H1 (cell line): ENCODE measurements around the gene SPOCK3. TPM values are rescaled to one million over a fixed set of nuclear protein-coding genes. Genes with fewer than 3 reads are reported as not detected.

Experiments used
- CTCF ChIA-PET: fragments of 300-600 bp; sonication (Branson Sonifier 250); formaldehyde crosslinking; loops from one replicate; lab custom pipeline; 2021; ENCODE audit not compliant: partially characterized antibody; lab: Charles Lee
- POLR2A ChIA-PET: fragments of 300-600 bp; sonication (Branson Sonifier 250); formaldehyde crosslinking; loops from one replicate; lab custom pipeline; 2021; ENCODE audit warnings: inconsistent platforms; ENCODE audit not compliant: partially characterized antibody; lab: Charles Lee
- DNase-seq, 2 experiments: peaks; one replicate each; pipeline versions ENCODE4 v3.0.0 to v3.0.0-alpha.2; 2010 to 2022; ENCODE audit warnings: low spot score in 2 of 2, low read depth in 1 of 2, mixed read lengths in 1 of 2
- FAIRE-seq: peaks from 2 replicates; lab custom pipeline; 2011; peaks lifted over from hg19 to GRCh38; lab: Jason Lieb, UNC
- H2AFZ ChIP-seq: 2 replicates; pipeline ENCODE4 v1.8.1; 2012; ENCODE audit warnings: low read length, inconsistent platforms
- H2AK5ac ChIP-seq: 2 replicates; pipeline ENCODE4 v1.6.1; 2013; ENCODE audit warnings: low read depth, low read length
- H2BK120ac ChIP-seq: replicated peaks from 2 replicates; pipeline ENCODE3; 2013; ENCODE audit warnings: low read depth, low read length, inconsistent platforms
- H2BK12ac ChIP-seq: 2 replicates; pipeline ENCODE4 v1.6.1; 2013; ENCODE audit warnings: low read depth, low read length
- H2BK15ac ChIP-seq: 2 replicates; pipeline ENCODE4 v1.6.1; 2013; ENCODE audit warnings: low read length
- H2BK20ac ChIP-seq: 2 replicates; pipeline ENCODE4 v1.6.1; 2013; ENCODE audit warnings: low read length
- H2BK5ac ChIP-seq: 2 replicates; pipeline ENCODE4 v1.6.1; 2013; ENCODE audit warnings: low read depth, low read length
- H3K14ac ChIP-seq: 2 replicates; pipeline ENCODE4 v1.6.1; 2013; ENCODE audit warnings: inconsistent platforms; ENCODE audit not compliant: insufficient read length
- H3K18ac ChIP-seq: 2 replicates; pipeline ENCODE4 v1.6.1; 2013; ENCODE audit warnings: low read length; ENCODE audit errors: extremely low read depth
- H3K23ac ChIP-seq: 2 replicates; pipeline ENCODE4 v1.6.1; 2013; ENCODE audit warnings: inconsistent platforms; ENCODE audit not compliant: insufficient read length
- H3K23me2 ChIP-seq: 2 replicates; pipeline ENCODE4 v1.6.1; 2013; ENCODE audit warnings: low read depth, low read length
- H3K27ac ChIP-seq: 2 replicates; pipeline ENCODE4 v1.6.1; 2011; ENCODE audit warnings: low read depth, low read length, inconsistent platforms
- H3K27me3 ChIP-seq, 4 experiments: replicated peaks in 1 of 4; 1 replicate in 1 of 4; 2 replicates in 3 of 4; pipeline versions ENCODE4 v1.6.1 to v1.8.1; 2011 to 2013; ENCODE audit warnings: low read length in 3 of 4, mild to moderate bottlenecking in 3 of 4, inconsistent platforms in 2 of 4, mixed read lengths in 2 of 4, moderate library complexity in 1 of 4; ENCODE audit not compliant: control insufficient read depth in 3 of 4, insufficient read depth in 3 of 4; ENCODE audit errors: extremely low read depth in 1 of 4
- H3K36me3 ChIP-seq, 4 experiments: 2 replicates each; pipeline versions ENCODE4 v1.6.1 to v1.8.1; 2011 to 2013; ENCODE audit warnings: mild to moderate bottlenecking in 4 of 4, low read length in 3 of 4, moderate library complexity in 2 of 4, control low read depth in 1 of 4, inconsistent platforms in 1 of 4; ENCODE audit not compliant: insufficient read depth in 4 of 4, control insufficient read depth in 2 of 4
- H3K4ac ChIP-seq: replicated peaks from 2 replicates; pipeline ENCODE3; 2013; ENCODE audit warnings: low read length, low read depth, mixed read lengths, inconsistent platforms; ENCODE audit not compliant: insufficient read length
- H3K4me1 ChIP-seq, 4 experiments: replicated peaks in 1 of 4; 1 replicate in 1 of 4; 2 replicates in 3 of 4; pipeline versions ENCODE4 v1.6.1 to v1.8.1; 2011 to 2013; ENCODE audit warnings: low read length in 3 of 4, inconsistent platforms in 2 of 4, mixed read lengths in 1 of 4; ENCODE audit not compliant: insufficient read depth in 4 of 4, control insufficient read depth in 3 of 4
- H3K4me2 ChIP-seq, 2 experiments: 2 replicates each; pipeline versions ENCODE4 v1.6.1 to v1.8.1; 2011 to 2013; ENCODE audit warnings: low read depth in 2 of 2, low read length in 2 of 2, control low read depth in 1 of 2, inconsistent platforms in 1 of 2, mild to moderate bottlenecking in 1 of 2; ENCODE audit not compliant: insufficient read depth in 1 of 2
- H3K4me3 ChIP-seq, 4 experiments: fragments of 200-600, 300-600 bp in 1 of 4; sonication (generic), shearing (Covaris generic), sonication (Bioruptor Twin) in 1 of 4; 2 replicates each; pipeline versions ENCODE4 v1.5.1 to v1.8.1; 2011 to 2016; ENCODE audit warnings: low read length in 4 of 4, low read depth in 3 of 4, control low read depth in 2 of 4, inconsistent platforms in 2 of 4, mild to moderate bottlenecking in 2 of 4, mixed read lengths in 1 of 4, moderate library complexity in 1 of 4; ENCODE audit not compliant: insufficient read depth in 2 of 4; ENCODE audit errors: extremely low read depth in 1 of 4
- H3K56ac ChIP-seq: replicated peaks from 2 replicates; pipeline ENCODE3; 2013; ENCODE audit warnings: low read depth, mild to moderate bottlenecking, mixed read lengths, low read length, inconsistent platforms; ENCODE audit not compliant: insufficient read length
- H3K79me1 ChIP-seq: 2 replicates; pipeline ENCODE4 v1.6.1; 2013; ENCODE audit warnings: low read depth, low read length, control low read depth
- H3K79me2 ChIP-seq, 2 experiments: 2 replicates each; pipeline versions ENCODE4 v1.6.1 to v1.8.1; 2012 to 2013; ENCODE audit warnings: low read length in 2 of 2, mild to moderate bottlenecking in 2 of 2, inconsistent platforms in 1 of 2; ENCODE audit not compliant: insufficient read depth in 2 of 2, control insufficient read depth in 1 of 2
- H3K9ac ChIP-seq, 4 experiments: replicated peaks in 1 of 4; 1 replicate in 1 of 4; 2 replicates in 3 of 4; pipeline versions ENCODE4 v1.6.1 to v1.8.1; 2011 to 2013; ENCODE audit warnings: low read depth in 3 of 4, low read length in 3 of 4, control low read depth in 2 of 4, mild to moderate bottlenecking in 2 of 4, moderate library complexity in 2 of 4, inconsistent platforms in 1 of 4; ENCODE audit errors: extremely low read depth in 1 of 4
- H3K9me3 ChIP-seq, 2 experiments: 2 replicates each; pipeline versions ENCODE4 v1.6.1 to v1.8.1; 2012 to 2013; ENCODE audit warnings: mild to moderate bottlenecking in 2 of 2, moderate library complexity in 2 of 2, control low read depth in 1 of 2, inconsistent platforms in 1 of 2, low read depth in 1 of 2, low read length in 1 of 2, mixed read lengths in 1 of 2; ENCODE audit not compliant: insufficient read depth in 2 of 2
- H4K20me1 ChIP-seq, 2 experiments: replicated peaks in 1 of 2; 2 replicates each; pipeline versions ENCODE3 to v1.8.1; 2011 to 2013; ENCODE audit warnings: inconsistent platforms in 2 of 2, low read length in 2 of 2, mild to moderate bottlenecking in 1 of 2; ENCODE audit not compliant: insufficient read depth in 2 of 2, control insufficient read depth in 1 of 2
- H4K5ac ChIP-seq: 2 replicates; pipeline ENCODE4 v1.6.1; 2013; ENCODE audit warnings: low read length, low read depth, mixed read lengths, inconsistent platforms; ENCODE audit not compliant: insufficient read length
- H4K8ac ChIP-seq: 2 replicates; pipeline ENCODE4 v1.8.0; 2013; ENCODE audit warnings: mild to moderate bottlenecking, moderate library complexity, low read length, inconsistent platforms; ENCODE audit not compliant: insufficient read depth; ENCODE audit errors: extremely low read depth
- H4K91ac ChIP-seq: replicated peaks from 2 replicates; pipeline ENCODE3; 2013; ENCODE audit warnings: low read length, mixed read lengths, inconsistent platforms; ENCODE audit not compliant: insufficient read length
- CBX5 ChIP-seq: fragments of 300-800, 300-1000 bp; sonication (generic); IDR thresholded peaks from 2 replicates; pipeline ENCODE4 v1.7.1; 2016; ENCODE audit warnings: antibody characterized with exemption, low read length, low read depth
- CHD1 ChIP-seq: IDR thresholded peaks from 2 replicates; pipeline ENCODE4 v1.6.1; 2012; ENCODE audit warnings: low read depth, low read length, improper control_type of control experiment
- CHD2 ChIP-seq: IDR thresholded peaks from 2 replicates; pipeline ENCODE4 v1.6.1; 2012; ENCODE audit warnings: low read length, improper control_type of control experiment
- GTF2F1 ChIP-seq: IDR thresholded peaks from 2 replicates; pipeline ENCODE4 v1.6.1; 2012; ENCODE audit warnings: low read depth, low read length, improper control_type of control experiment, borderline replicate concordance
- HDAC6 ChIP-seq: IDR thresholded peaks from one replicate; pipeline ENCODE4 v1.7.1; 2012; ENCODE audit warnings: low read depth, mild to moderate bottlenecking, inconsistent platforms, low read length, moderate library complexity
- KDM1A ChIP-seq: fragments of 200-600, 300-600 bp; sonication (generic); IDR thresholded peaks from 2 replicates; pipeline ENCODE4 v1.7.1; 2016; ENCODE audit warnings: mild to moderate bottlenecking, low read length, borderline replicate concordance
- KDM4A ChIP-seq: IDR thresholded peaks from one replicate; pipeline ENCODE4 v1.7.1; 2012; ENCODE audit warnings: low read depth, mild to moderate bottlenecking, moderate library complexity, low read length, inconsistent platforms; ENCODE audit not compliant: severe bottlenecking
- POLR2AphosphoS5 ChIP-seq: IDR thresholded peaks from 2 replicates; pipeline ENCODE4 v1.6.1; 2011; ENCODE audit warnings: low read depth, low read length
- RAD21 ChIP-seq, 2 experiments: IDR thresholded peaks in 1 of 2; conservative IDR thresholded peaks in 1 of 2; 2 replicates each; pipeline ENCODE4 v1.6.1; 2011; ENCODE audit warnings: low read depth in 2 of 2, low read length in 2 of 2, improper control_type of control experiment in 1 of 2, inconsistent platforms in 1 of 2, mild to moderate bottlenecking in 1 of 2, moderate library complexity in 1 of 2
- RBBP5 ChIP-seq: IDR thresholded peaks from 2 replicates; pipeline ENCODE4 v1.7.1; 2012; ENCODE audit warnings: low read depth, mild to moderate bottlenecking, inconsistent platforms, low read length, moderate library complexity, borderline replicate concordance
- RFX5 ChIP-seq: IDR thresholded peaks from 2 replicates; pipeline ENCODE4 v1.6.1; 2011; ENCODE audit warnings: low read depth, low read length, improper control_type of control experiment, borderline replicate concordance
- WGBS, 2 experiments: shearing (Covaris generic) in 1 of 2; methylation state at CpG; one replicate each; pipeline versions ENCODE4 v1.1.6 to v1.1.7; 2013 to 2015; ENCODE audit warnings: low lambda C conversion rate in 2 of 2, mixed read lengths in 2 of 2, inconsistent platforms in 1 of 2, low coverage in 1 of 2, missing lambda C conversion rate in 1 of 2; ENCODE audit not compliant: insufficient replicate concordance in 2 of 2, insufficient coverage in 1 of 2, insufficient read length in 1 of 2; ENCODE audit errors: extremely low coverage in 1 of 2, missing lambda C conversion rate in 1 of 2; 5-methylcytosine and 5-hydroxymethylcytosine counted together
- polyA plus RNA-seq, 7 experiments: library from polyadenylated mRNA; depleted of rRNA in 3 of 7; stranded (reverse) in 5 of 7; unstranded in 2 of 7; fragments of >200 nt in 5 of 7; fragments of 200-250 nt in 2 of 7; gene quantifications; 1 replicate in 5 of 7; 2 replicates in 1 of 7; 4 replicates in 1 of 7; pipeline versions ENCODE4 v1.2.1 to v1.2.3, GENCODE V29; 2011 to 2013; ENCODE audit warnings: missing spikeins in 2 of 7, mixed read lengths in 2 of 7
- total RNA-seq: library from RNA; stranded (reverse); fragmentation: NEBNext Ultra II Directional; extraction: Animal tissue kit (Norgen Biotek cat#: 25700); gene quantifications from 2 replicates; pipeline ENCODE4 v1.2.1, GENCODE V29; 2021
- TF ChIP-seq, protein P1 (sequence below): IDR thresholded peaks from 2 replicates; pipeline ENCODE4 v1.6.1; 2012; ENCODE audit warnings: inconsistent platforms

The SPOCK3 gene
- total and polyA plus RNA-seq, 2 of the 8 experiments (the other 6 are each of a cell fraction or from before 2014, with no cell fraction given), result 0.14 to 0.60 TPM

DNA sequence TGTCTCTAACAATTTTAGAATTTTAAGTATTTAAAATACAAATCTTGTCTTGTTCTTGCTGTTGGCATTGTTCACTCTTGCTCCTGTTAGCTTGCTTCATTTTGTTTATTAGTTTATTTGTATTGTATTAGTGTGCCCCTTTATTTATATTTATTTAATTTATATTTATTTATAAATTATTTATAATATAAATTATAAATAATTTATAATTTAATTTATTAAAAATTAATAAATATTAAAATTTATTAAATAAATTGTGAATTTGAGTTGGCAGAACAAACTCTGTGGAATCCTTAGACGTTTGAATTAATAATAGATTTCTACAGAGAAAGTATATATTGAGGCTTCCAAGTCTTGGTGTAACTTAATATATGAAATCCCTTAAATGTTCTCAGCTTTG is 331.4 kb downstream of the SPOCK3 start:
- DNase-seq, result no peak
- Histone ChIP-seq H3K9ac (no peak overlapping the region), H3K4me1 (no peaks in the 10 kb centered on the region), H2BK15ac (no peak overlapping the region), H3K9me3 (no peaks in the 10 kb centered on the region), H3K56ac (no peak overlapping the region), H3K36me3 (no peaks in the 10 kb centered on the region), H2BK120ac (no peak overlapping the region), H4K5ac (no peak overlapping the region), H3K4me2 (no peak overlapping the region), H3K18ac (no peak overlapping the region), H3K79me2 (no peaks in the 10 kb centered on the region), H2BK5ac (no peak overlapping the region), H4K8ac (no peak overlapping the region), H2BK20ac (no peak overlapping the region), H2BK12ac (no peak overlapping the region), H3K23me2 (no peaks in the 10 kb centered on the region), H3K79me1 (no peaks in the 10 kb centered on the region), H3K27me3 (no peaks in the 10 kb centered on the region), H4K91ac (no peak overlapping the region), H3K4ac (no peak overlapping the region), H3K27ac (no peak overlapping the region), H3K4me3 (no peak overlapping the region), H3K14ac (no peak overlapping the region), H2AK5ac (no peak overlapping the region), H3K23ac (no peak overlapping the region), H4K20me1 (no peaks in the 10 kb centered on the region), H2AFZ (no peak overlapping the region)
- CTCF ChIA-PET, result interaction anchor here (1.1 to 1.4 kb wide), 2 partner anchors 10 to 16 kb away, joined by 3 read pairs; no protein-coding TSS in a partner anchor
- 79% methylated on average over 1 of the region's 1 CpG; no CpG with 5 or more reads in 1 of the 2 experiments for WGBS, 2 experiments
- POLR2A ChIA-PET, result no interaction called here
- FAIRE-seq, result no peak
- TF ChIP-seq KDM4A (no peak), CHD2 (no peak), KDM1A (no peak), RAD21 (IDR thresholded peaks at IDR 0.05 in 1 of 2, conservative IDR thresholded peaks at IDR 0.05 in 1 of 2; ENCODE audit: low read depth in 2 of 2, low read length in 2 of 2) (no peak), CBX5 (no peak), RBBP5 (no peak), GTF2F1 (no peak), HDAC6 (no peak), RFX5 (no peak), POLR2AphosphoS5 (no peak), CHD1 (no peak)
- TF ChIP-seq, protein P1, sequence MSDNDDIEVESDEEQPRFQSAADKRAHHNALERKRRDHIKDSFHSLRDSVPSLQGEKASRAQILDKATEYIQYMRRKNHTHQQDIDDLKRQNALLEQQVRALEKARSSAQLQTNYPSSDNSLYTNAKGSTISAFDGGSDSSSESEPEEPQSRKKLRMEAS, result no peak
